HFFc6 (cell line): ENCODE measurements around the gene C1orf210. TPM values are rescaled to one million over a fixed set of nuclear protein-coding genes. Genes with fewer than 3 reads are reported as not detected.

Experiments
- DNase-seq: peaks from one replicate; pipeline ENCODE4 v3.0.0-alpha.2; 2018
- H3K27ac Mint-ChIP-seq: 2 replicates; pipeline ENCODE4 v1.8.0; 2020; ENCODE audit warnings: mild to moderate bottlenecking, mixed read lengths
- H3K27me3 Mint-ChIP-seq: 2 replicates; pipeline ENCODE4 v1.8.0; 2021; ENCODE audit warnings: mild to moderate bottlenecking, moderate library complexity, mixed read lengths; ENCODE audit not compliant: insufficient read depth
- H3K36me3 Mint-ChIP-seq: 2 replicates; pipeline ENCODE4 v1.8.0; 2021; ENCODE audit warnings: low read depth, mixed read lengths
- H3K4me1 Mint-ChIP-seq: 2 replicates; pipeline ENCODE4 v1.8.0; 2020; ENCODE audit warnings: low read depth, mixed read lengths
- H3K4me3 Mint-ChIP-seq: 2 replicates; pipeline ENCODE4 v1.8.0; 2020; ENCODE audit warnings: mild to moderate bottlenecking, moderate library complexity, mixed read lengths
- H3K9me3 Mint-ChIP-seq: 2 replicates; pipeline ENCODE4 v1.8.0; 2020; ENCODE audit warnings: mild to moderate bottlenecking, mixed read lengths
- CTCF ChIP-seq: fragments of 200-600 bp; sonication (generic); IDR thresholded peaks from 2 replicates; pipeline ENCODE4 v1.5.0; 2021; ENCODE audit warnings: antibody characterized with exemption, mild to moderate bottlenecking
- total RNA-seq, 6 experiments: library from RNA; stranded (reverse); fragmentation: NEBNext Ultra II Directional; extraction: Animal tissue kit (Norgen Biotek cat#: 25700); gene quantifications; 2 replicates in 1 of 6; 3 replicates in 5 of 6; pipeline ENCODE4 v1.2.3, GENCODE V29; 2021

C1orf210 gene
- total RNA-seq, 6 experiments from 2014 or later: not detected

GRCh38 chr1:43315481-43315880 lies 30.1 kb upstream of the C1orf210 start:
- no peak for TF ChIP-seq CTCF
- Mint-ChIP-seq H3K27me3 (peaks cover 5% of the 10 kb centered on the region), H3K4me3 (no peak overlapping the region), H3K27ac (no peak overlapping the region), H3K4me1 (peaks cover 25% of the 10 kb centered on the region), H3K9me3 (no peaks in the 10 kb centered on the region), H3K36me3 (no peaks in the 10 kb centered on the region)
- DNase-seq: no peak

GRCh38 chr1:43314233-43314632 lies 28.9 kb upstream of the C1orf210 start:
- Mint-ChIP-seq H3K4me1 (peaks cover 36% of the 10 kb centered on the region), H3K9me3 (no peaks in the 10 kb centered on the region), H3K4me3 (no peak overlapping the region), H3K27me3 (peaks cover 5% of the 10 kb centered on the region), H3K36me3 (no peaks in the 10 kb centered on the region), H3K27ac (no peak overlapping the region)
- TF ChIP-seq CTCF: no peak
- DNase-seq: no peak

GRCh38 chr1:43313771-43314170 lies 28.4 kb upstream of the C1orf210 start:
- DNase-seq: no peak
- Mint-ChIP-seq H3K27ac (no peak overlapping the region), H3K4me3 (no peak overlapping the region), H3K4me1 (peaks cover 32% of the 10 kb centered on the region), H3K36me3 (no peaks in the 10 kb centered on the region), H3K27me3 (peaks cover 5% of the 10 kb centered on the region), H3K9me3 (no peaks in the 10 kb centered on the region)
- no peak for TF ChIP-seq CTCF

- TF ChIP-seq CTCF: no peak
- H3K27ac Mint-ChIP-seq: no peak overlapping the region
- no peaks in the 10 kb centered on the region for H3K9me3 Mint-ChIP-seq
- no peaks in the 10 kb centered on the region for H3K36me3 Mint-ChIP-seq
- DNase-seq: no peak
- peaks cover 6% of the 10 kb centered on the region for H3K27me3 Mint-ChIP-seq
- H3K4me1 Mint-ChIP-seq: peaks cover 25% of the 10 kb centered on the region
- no peak overlapping the region for H3K4me3 Mint-ChIP-seq
Measured at GRCh38 chr1:43312663-43313515, 27.5 kb upstream of the C1orf210 start.

GRCh38 chr1:43312212-43312623 lies 26.8 kb upstream of the C1orf210 start:
- peaks cover 10% of the 10 kb centered on the region for H3K27me3 Mint-ChIP-seq
- no peak overlapping the region for H3K27ac Mint-ChIP-seq
- peaks cover 21% of the 10 kb centered on the region for H3K4me1 Mint-ChIP-seq
- no peak for TF ChIP-seq CTCF
- no peak overlapping the region for H3K4me3 Mint-ChIP-seq
- no peaks in the 10 kb centered on the region for H3K36me3 Mint-ChIP-seq
- no peak for DNase-seq
- H3K9me3 Mint-ChIP-seq: no peaks in the 10 kb centered on the region
